Psoas muscle (tissue), 8 donors: ENCODE results near the gene RDM1. TPM values are rescaled to one million over a fixed set of nuclear protein-coding genes. Genes with fewer than 3 reads are reported as not detected.

ENCODE experiments used
- ATAC-seq, 4 donors: fragments of 200-7000 bp; cut with Tn5 transposase; one replicate each; pipeline ENCODE4 v1.9.1; 2020; ENCODE audit warnings: moderate library complexity in 3 of 4, mild to moderate bottlenecking in 2 of 4
- DNase-seq, 2 donors: peaks; one replicate each; pipeline ENCODE4 v3.0.0-alpha.2; 2020
- H3K27ac ChIP-seq: fragments of 200-600 bp; one replicate; pipeline ENCODE4 v1.8.0; 2022
- H3K27me3 ChIP-seq, 3 donors: fragments of 200-600 bp in 1 of 3; one replicate each; pipeline versions ENCODE4 v1.6.1 to v1.8.0; 2013 to 2022; ENCODE audit warnings: low read length in 2 of 3, mild to moderate bottlenecking in 2 of 3, moderate library complexity in 1 of 3; ENCODE audit not compliant: insufficient read depth in 3 of 3
- H3K36me3 ChIP-seq, 2 donors: fragments of 200-600 bp in 1 of 2; one replicate each; pipeline versions ENCODE4 v1.6.1 to v1.8.0; 2013 to 2022; ENCODE audit warnings: low read depth in 1 of 2, mild to moderate bottlenecking in 1 of 2, moderate library complexity in 1 of 2; ENCODE audit not compliant: insufficient read depth in 1 of 2
- H3K4me1 ChIP-seq: fragments of 200-600 bp; one replicate; pipeline ENCODE4 v1.8.0; 2022
- H3K4me3 ChIP-seq: fragments of 200-600 bp; one replicate; pipeline ENCODE4 v1.8.0; 2022; ENCODE audit warnings: mild to moderate bottlenecking
- H3K9me3 ChIP-seq: fragments of 200-600 bp; one replicate; pipeline ENCODE4 v1.8.0; 2022
- CTCF ChIP-seq: fragments of 200-600 bp; IDR thresholded peaks from one replicate; pipeline ENCODE4 v1.8.0; 2022; ENCODE audit warnings: antibody characterized with exemption
- WGBS, 3 donors: extraction: QIAGEN DNeasy Blood & Tissue Kit; methylation state at CpG; one replicate each; pipeline versions ENCODE4 v1.1.6 to v1.1.7; 2013; 5-methylcytosine and 5-hydroxymethylcytosine counted together
- intact Hi-C, 2 donors: fragments of 100-400 bp; cut with DNase I; formaldehyde crosslinking; loops; one replicate each; pipeline versions ENCODE4 v1.11.0 to v1.14.2; 2022
- polyA plus RNA-seq, 3 donors: library from polyadenylated mRNA; stranded (reverse); fragments of 200-250 nt; gene quantifications; one replicate each; pipeline ENCODE4 v1.2.3, GENCODE V29; 2013
- total RNA-seq, 4 donors: library from RNA; stranded (reverse); fragmentation: NEBNext Ultra II Directional in 2 of 4; extraction: Animal tissue kit (Norgen Biotek cat#: 25700) in 2 of 4; gene quantifications; one replicate each; pipeline versions ENCODE4 v1.2.1 to v1.2.4, GENCODE V29; 2021 to 2023
- donor health status: healthy with polysubstance abuse.
- donor health status: DM: no; HTN: no; CAD: no; lungs with moderate emphysema.
- donor health status: Bipolar disorder and iron deficiency.
- donor health status: healthy.
- donor health status: DM: yes; HTN: yes; CAD: no.
- donor health status: DM: no; HTN: no; CAD: no.
- donor health status: DM: no; HTN: no; CAD: no.
- donor health status: DM: yes; HTN: yes; CAD: no.

RDM1 gene
- total and polyA plus RNA-seq, 7 donors = not detected

DNA sequence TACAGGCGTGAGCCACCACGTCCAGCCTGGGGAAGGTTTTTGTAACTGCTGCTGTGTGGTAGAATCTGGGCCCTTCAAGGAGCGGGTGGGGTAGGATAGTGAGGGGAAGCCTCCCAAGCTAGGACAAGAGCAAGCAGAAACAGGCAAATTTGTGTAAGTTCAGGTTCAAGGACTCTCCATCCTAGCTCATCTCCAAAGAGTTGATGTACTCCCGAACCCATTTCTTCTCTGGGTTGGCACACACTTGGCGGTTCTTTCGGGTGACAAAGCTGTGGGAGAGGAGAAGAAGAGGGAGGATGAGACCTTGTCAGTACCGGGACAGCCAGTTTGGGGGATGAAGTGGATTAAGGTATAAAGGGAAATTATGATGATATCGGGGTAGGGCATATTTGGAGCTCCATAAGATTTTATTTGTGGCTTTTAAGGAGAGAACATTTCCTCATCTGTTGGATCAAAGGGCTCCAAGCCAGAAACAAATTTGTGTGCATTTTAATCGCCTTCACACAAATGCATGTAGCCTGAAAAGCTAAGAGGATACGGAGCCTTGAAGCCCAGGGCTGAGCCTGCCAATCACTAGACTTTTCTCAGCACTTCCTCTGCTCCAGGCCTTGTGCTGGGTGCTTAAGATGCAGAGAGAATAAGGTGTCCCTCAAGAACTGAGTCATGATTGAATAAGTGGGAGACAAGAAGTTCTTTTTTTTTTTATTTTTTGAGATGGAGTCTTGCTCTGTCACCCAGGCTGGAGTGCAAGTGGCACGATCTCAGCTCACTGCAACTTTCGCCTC lies 58.2 kb downstream of the RDM1 start:
- Histone ChIP-seq H3K4me3 (no peak overlapping the region), H3K4me1 (no peaks in the 10 kb centered on the region), H3K36me3 (no peaks in the 10 kb centered on the region), H3K27ac (no peak overlapping the region), H3K27me3 (no peaks in the 10 kb centered on the region), H3K9me3 (no peaks in the 10 kb centered on the region)
- ATAC-seq (no peak), DNase-seq (no peak)
- 90 to 92% (median 92%) methylated on average over 12 of the region's 12 CpGs for WGBS, 3 donors
- intact Hi-C loops = no loop called here
- no peak for TF ChIP-seq CTCF

DNA sequence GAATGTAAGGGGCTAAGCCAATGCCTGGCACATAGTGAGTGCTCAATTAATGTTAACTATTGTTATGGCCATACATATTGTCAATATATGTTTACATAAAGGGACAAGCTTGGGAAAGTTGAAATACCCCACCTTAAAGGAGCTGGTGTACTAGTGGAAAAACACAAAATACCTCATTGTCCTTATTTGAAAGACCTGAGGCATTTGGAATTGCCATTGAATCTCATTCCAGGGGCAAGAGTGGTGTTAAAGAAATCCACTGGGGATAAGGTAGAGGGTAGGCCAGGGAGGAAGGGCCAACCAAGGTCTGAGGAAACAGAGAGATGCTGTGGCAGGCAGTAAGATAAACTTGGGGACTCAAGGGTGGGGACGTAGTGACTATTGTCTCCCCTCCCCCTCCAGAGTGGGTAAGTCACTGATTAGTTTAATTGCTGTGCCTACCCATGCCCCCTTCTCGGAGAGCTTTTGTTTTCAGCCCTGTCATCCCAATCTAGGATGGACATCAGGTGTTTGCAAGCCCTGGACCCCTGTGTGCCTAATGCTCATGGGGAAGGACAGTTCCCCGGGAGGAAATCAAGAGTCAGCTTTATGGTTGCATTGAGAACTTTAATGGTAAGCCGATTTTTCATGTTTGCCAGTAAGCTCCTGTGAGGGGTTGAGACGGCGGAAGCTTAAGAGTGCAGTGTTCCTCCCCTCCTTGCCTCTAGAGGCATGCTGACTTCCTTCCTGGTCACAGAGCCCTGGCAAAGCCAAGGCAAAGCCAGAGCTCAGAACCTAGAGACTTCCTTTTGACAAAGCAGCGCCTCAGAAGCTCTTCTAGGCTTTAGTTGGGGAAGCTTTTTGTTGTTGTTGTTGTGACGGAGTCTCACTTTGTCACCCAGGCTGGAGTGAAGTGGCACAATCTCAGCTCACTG lies 59.4 kb downstream of the RDM1 start:
- DNase-seq (no peak), ATAC-seq (no peak)
- Histone ChIP-seq H3K27ac (no peak overlapping the region), H3K4me3 (no peak overlapping the region), H3K4me1 (no peaks in the 10 kb centered on the region), H3K9me3 (no peaks in the 10 kb centered on the region), H3K27me3 (no peaks in the 10 kb centered on the region), H3K36me3 (no peaks in the 10 kb centered on the region)
- intact Hi-C loops = no loop called here
- WGBS, 3 donors = 57 to 64% (median 62%) methylated on average over 8 of the region's 8 CpGs
- TF ChIP-seq CTCF = no peak

- ATAC-seq = no peak
- Histone ChIP-seq H3K27me3 (no peaks in the 10 kb centered on the region), H3K36me3 (peaks cover 0 to 5% of the 10 kb centered on the region in 2 donors), H3K4me1 (no peaks in the 10 kb centered on the region), H3K27ac (no peak within 1 kb of the TSS), H3K9me3 (no peaks in the 10 kb centered on the region), H3K4me3 (no peak within 1 kb of the TSS)
- no peak for TF ChIP-seq CTCF
- DNase-seq = no peak
- intact Hi-C loops = no loop called here
- WGBS, 3 donors = 67 to 70% (median 69%) methylated on average over 3 of the region's 3 CpGs
Observed at GRCh38 chr17:35868737-35869136, 61.8 kb downstream of the RDM1 start, which contains the start of gene HEATR9. Gene HEATR9, minus strand, starts transcription at chr17:35868891. Its CDS starts 149 bp downstream, at chr17:35868742.

Other genes starting within 250 kb of the RDM1 start
- gene RASL10B, start 199.1 kb downstream of the RDM1 start, total RNA-seq = 10 to 100 TPM in 1 of 4 donors, 1 to 10 TPM in 3; 5.3 to 10.1 (median 6.9) TPM
- gene RASL10B, start 199.1 kb downstream of the RDM1 start, polyA plus RNA-seq = 10 to 100 TPM in 1 of 3 donors, 1 to 10 TPM in 2; 3.4 to 10.7 (median 6.6) TPM
- gene GAS2L2, start 177.5 kb downstream of the RDM1 start, total RNA-seq = under 1 TPM in 3 of 4 donors, not detected in 1; 0.09 to 0.27 (median 0.10) TPM
- under 1 TPM; 0.04 to 0.19 (median 0.15) TPM for gene GAS2L2, start 177.5 kb downstream of the RDM1 start, polyA plus RNA-seq
- gene C17orf50, start 169.9 kb downstream of the RDM1 start, total RNA-seq = not detected
- gene C17orf50, start 169.9 kb downstream of the RDM1 start, polyA plus RNA-seq = under 1 TPM in 1 of 3 donors, not detected in 2; 0.08 TPM
- gene MMP28, start 135.1 kb downstream of the RDM1 start, total RNA-seq = 1 to 10 TPM in 1 of 4 donors, under 1 TPM in 3; 0.61 to 5.5 (median 0.70) TPM
- 1 to 10 TPM; 1.7 to 3.7 (median 2.1) TPM for gene MMP28, start 135.1 kb downstream of the RDM1 start, polyA plus RNA-seq
- gene TAF15, start 121.3 kb downstream of the RDM1 start, total RNA-seq = 100 to 1,000 TPM; 101 to 141 (median 125) TPM
- gene TAF15, start 121.3 kb downstream of the RDM1 start, polyA plus RNA-seq = 100 to 1,000 TPM in 1 of 3 donors, 10 to 100 TPM in 2; 51.9 to 105 (median 65.2) TPM
- gene HEATR9, start 61.9 kb downstream of the RDM1 start, total RNA-seq = not detected
- gene HEATR9, start 61.9 kb downstream of the RDM1 start, polyA plus RNA-seq = not detected
- 1 to 10 TPM in 3 of 4 donors, under 1 TPM in 1; 0.77 to 2.6 (median 1.6) TPM for gene CCL5, start 50.4 kb downstream of the RDM1 start, total RNA-seq
- gene CCL5, start 50.4 kb downstream of the RDM1 start, polyA plus RNA-seq = under 1 TPM; 0.38 to 0.42 (median 0.39) TPM
- not detected for gene LYZL6, start 12.9 kb upstream of the RDM1 start, total RNA-seq
- gene LYZL6, start 12.9 kb upstream of the RDM1 start, polyA plus RNA-seq = not detected
- gene CCL16, start 50.7 kb upstream of the RDM1 start, total RNA-seq = not detected
- gene CCL16, start 50.7 kb upstream of the RDM1 start, polyA plus RNA-seq = under 1 TPM in 1 of 3 donors, not detected in 2; 0.04 TPM
- 10 to 100 TPM in 2 of 4 donors, 1 to 10 TPM in 2; 4.2 to 13.1 (median 9.6) TPM for gene CCL14, start 56.0 kb upstream of the RDM1 start, total RNA-seq
- 10 to 100 TPM; 10.8 to 42.2 (median 19.9) TPM for gene CCL14, start 56.0 kb upstream of the RDM1 start, polyA plus RNA-seq
- not detected for gene CCL15, start 70.8 kb upstream of the RDM1 start, total RNA-seq
- not detected for gene CCL15, start 70.8 kb upstream of the RDM1 start, polyA plus RNA-seq
- not detected for gene CCL23, start 87.2 kb upstream of the RDM1 start, total RNA-seq
- under 1 TPM; 0.18 to 0.47 (median 0.38) TPM for gene CCL23, start 87.2 kb upstream of the RDM1 start, polyA plus RNA-seq
- 10 to 100 TPM in 1 of 4 donors, under 1 TPM in 2, not detected in 1; 0.59 to 11.9 (median 0.77) TPM for gene CCL18, start 133.5 kb upstream of the RDM1 start, total RNA-seq
- under 1 TPM in 2 of 3 donors, not detected in 1; 0.04 to 0.35 TPM for gene CCL18, start 133.5 kb upstream of the RDM1 start, polyA plus RNA-seq
- gene CCL3, start 159.4 kb upstream of the RDM1 start, total RNA-seq = 1 to 10 TPM in 1 of 4 donors, under 1 TPM in 2, not detected in 1; 0.25 to 3.6 (median 0.30) TPM
- gene CCL3, start 159.4 kb upstream of the RDM1 start, polyA plus RNA-seq = under 1 TPM; 0.06 to 0.34 (median 0.22) TPM
- 1 to 10 TPM in 1 of 4 donors, under 1 TPM in 3; 0.41 to 2.2 (median 0.56) TPM for gene CCL4, start 173.1 kb upstream of the RDM1 start, total RNA-seq
- under 1 TPM; 0.13 to 0.40 (median 0.20) TPM for gene CCL4, start 173.1 kb upstream of the RDM1 start, polyA plus RNA-seq
- gene TBC1D3B, start 245.9 kb upstream of the RDM1 start, total RNA-seq = 1 to 10 TPM; 1.3 to 5.6 (median 3.7) TPM
- gene TBC1D3B, start 245.9 kb upstream of the RDM1 start, polyA plus RNA-seq = 1 to 10 TPM; 1.3 to 2.0 (median 1.5) TPM